PC-9 (cell line): ENCODE results near the gene DBNL. TPM values are rescaled to one million over a fixed set of nuclear protein-coding genes. Genes with fewer than 3 reads are reported as not detected.

ENCODE experiments used
- BruUV-seq: library from RNA; stranded (reverse); fragments of 400-500 nt; replicated peaks from 2 replicates; lab custom pipeline; 2021; lab: Mats Ljungman, UMichigan
- CTCF ChIA-PET: fragments of 300-600 bp; sonication (Branson Sonifier 250); formaldehyde crosslinking; loops from one replicate; lab custom pipeline; 2022; ENCODE audit warnings: antibody characterized with exemption; lab: Charles Lee
- POLR2A ChIA-PET: fragments of 300-600 bp; sonication (Branson Sonifier 250); formaldehyde crosslinking; loops from one replicate; lab custom pipeline; 2022; ENCODE audit warnings: antibody characterized with exemption; ENCODE audit not compliant: unreplicated experiment; lab: Charles Lee
- DNase-seq, 2 experiments: peaks; one replicate each; pipeline versions ENCODE4 v3.0.0 to v3.0.0-alpha.2; 2015 to 2022; ENCODE audit warnings: mixed read lengths in 1 of 2
- H2AFZ ChIP-seq: fragments of 200-600 bp; sonication (generic); 2 replicates; pipeline ENCODE4 v1.8.1; 2017; ENCODE audit warnings: antibody characterized with exemption
- H3F3A ChIP-seq: fragments of 200-600 bp; sonication (generic); 2 replicates; pipeline ENCODE4 v1.8.1; 2017; ENCODE audit warnings: antibody characterized with exemption, mild to moderate bottlenecking, low read depth; ENCODE audit not compliant: insufficient read depth
- H3K27ac ChIP-seq: fragments of 200-600 bp; sonication (generic); 2 replicates; pipeline ENCODE4 v1.6.1; 2016; ENCODE audit warnings: mixed run types
- H3K27me3 ChIP-seq: fragments of 200-600 bp; sonication (generic); 2 replicates; pipeline ENCODE4 v1.6.1; 2016; ENCODE audit warnings: low read depth, mixed run types; ENCODE audit not compliant: insufficient read depth
- H3K36me3 ChIP-seq: fragments of 200-600 bp; sonication (generic); 2 replicates; pipeline ENCODE4 v1.6.1; 2016; ENCODE audit warnings: low read depth, mixed run types
- H3K4me1 ChIP-seq: fragments of 200-600 bp; sonication (generic); replicated peaks from 2 replicates; pipeline ENCODE4 v1.6.1; 2016; ENCODE audit warnings: mixed run types; ENCODE audit not compliant: insufficient read depth
- H3K4me2 ChIP-seq: fragments of 200-600 bp; sonication (generic); 2 replicates; pipeline ENCODE4 v1.6.1; 2017; ENCODE audit warnings: mixed run types
- H3K4me3 ChIP-seq: fragments of 200-600 bp; sonication (generic); 2 replicates; pipeline ENCODE4 v1.6.1; 2016; ENCODE audit warnings: mixed run types
- H3K79me2 ChIP-seq: fragments of 200-600 bp; sonication (generic); 2 replicates; pipeline ENCODE4 v1.6.1; 2017; ENCODE audit warnings: low read depth, mixed run types
- H3K9me2 ChIP-seq: fragments of 200-600 bp; sonication (generic); 2 replicates; pipeline ENCODE4 v1.8.1; 2017; ENCODE audit warnings: mild to moderate bottlenecking; ENCODE audit not compliant: insufficient read depth
- H3K9me3 ChIP-seq: fragments of 200-600 bp; sonication (generic); 2 replicates; pipeline ENCODE4 v1.8.1; 2016; ENCODE audit warnings: low read depth; ENCODE audit not compliant: insufficient read depth
- H4K20me1 ChIP-seq: fragments of 200-600 bp; sonication (generic); 2 replicates; pipeline ENCODE4 v1.8.1; 2017; ENCODE audit not compliant: insufficient read depth
- CTCF ChIP-seq: fragments of 200-600 bp; sonication (generic); conservative IDR thresholded peaks from 2 replicates; pipeline ENCODE4 v1.6.1; 2017; ENCODE audit warnings: mixed run types, antibody characterized with exemption, mild to moderate bottlenecking, moderate library complexity
- EZH2 ChIP-seq: fragments of 200-600 bp; sonication (generic); IDR thresholded peaks from 2 replicates; pipeline ENCODE4 v1.8.0; 2017; ENCODE audit warnings: antibody characterized with exemption, low read depth
- intact Hi-C: fragments of 100-400 bp; cut with micrococcal nuclease; formaldehyde crosslinking; loops from one replicate; pipeline ENCODE4 v1.10.0; 2022; ENCODE audit not compliant: unreplicated experiment
- total RNA-seq: library from RNA; stranded (reverse); gene quantifications from 2 replicates; pipeline ENCODE4 v1.2.3, GENCODE V29; 2021

Gene DBNL
- total RNA-seq, 1 experiment from 2014 or later, result 70.7 TPM

GRCh38 chr7:44101966-44102845 is 57.7 kb downstream of the DBNL start:
- no peaks in the 10 kb centered on the region for H3K9me2 ChIP-seq
- peaks cover 5% of the 10 kb centered on the region; the same call in 1 of the 2 replicates for H3F3A ChIP-seq
- H3K27ac ChIP-seq, result no peak overlapping the region
- H3K4me2 ChIP-seq, result no peak overlapping the region
- no peaks in the 10 kb centered on the region for H3K9me3 ChIP-seq
- TF ChIP-seq CTCF (no peak), EZH2 (no peak)
- H3K36me3 ChIP-seq, result no peaks in the 10 kb centered on the region
- H2AFZ ChIP-seq, result no peak overlapping the region
- DNase-seq, result no peak
- BruUV-seq, result no TSS peak
- H3K4me3 ChIP-seq, result no peak overlapping the region
- H3K4me1 ChIP-seq, result 0 out of 2 replicates have a peak, but pooled peaks cover 7% of the 10 kb centered on the region
- ChIA-PET POLR2A (interaction anchor here (0.6 kb wide), 1 partner anchor 760 kb away, joined by 4 read pairs; no protein-coding TSS in a partner anchor), CTCF (no interaction called here)
- H3K79me2 ChIP-seq, result no peaks in the 10 kb centered on the region
- H4K20me1 ChIP-seq, result no peaks in the 10 kb centered on the region
- intact Hi-C loops, result no loop called here
- H3K27me3 ChIP-seq, result no peaks in the 10 kb centered on the region

- POLR2A ChIA-PET, result no interaction called here
- H4K20me1 ChIP-seq, result no peaks in the 10 kb centered on the region
- no peaks in the 10 kb centered on the region for H3K36me3 ChIP-seq
- H3K27ac ChIP-seq, result no peak overlapping the region
- TF ChIP-seq CTCF (no peak), EZH2 (no peak)
- H3K79me2 ChIP-seq, result no peaks in the 10 kb centered on the region
- no peaks in the 10 kb centered on the region for H3K9me2 ChIP-seq
- intact Hi-C loops, result no loop called here
- no peak overlapping the region for H2AFZ ChIP-seq
- no peaks in the 10 kb centered on the region for H3K27me3 ChIP-seq
- H3K4me3 ChIP-seq, result no peak overlapping the region
- H3F3A ChIP-seq, result peaks cover 5% of the 10 kb centered on the region; the same call in 1 of the 2 replicates
- H3K4me2 ChIP-seq, result no peak overlapping the region
- 0 out of 2 replicates have a peak, but pooled peaks cover 7% of the 10 kb centered on the region for H3K4me1 ChIP-seq
- CTCF ChIA-PET, result no interaction called here
- H3K9me3 ChIP-seq, result no peaks in the 10 kb centered on the region
- BruUV-seq, result no TSS peak
- no peak for DNase-seq
Observed at GRCh38 chr7:44102846-44103565, 58.5 kb downstream of the DBNL start.

GRCh38 chr7:44103566-44103922 is 59.0 kb downstream of the DBNL start:
- Histone ChIP-seq H3K27ac (no peak overlapping the region), H3K9me3 (no peaks in the 10 kb centered on the region), H2AFZ (no peak overlapping the region), H4K20me1 (no peaks in the 10 kb centered on the region), H3K79me2 (no peaks in the 10 kb centered on the region), H3K4me3 (no peak overlapping the region), H3K4me2 (no peak overlapping the region), H3K36me3 (no peaks in the 10 kb centered on the region), H3K4me1 (0 out of 2 replicates have a peak, but pooled peaks cover 7% of the 10 kb centered on the region), H3K9me2 (no peaks in the 10 kb centered on the region), H3K27me3 (no peaks in the 10 kb centered on the region), H3F3A (peaks cover 5% of the 10 kb centered on the region; the same call in 1 of the 2 replicates)
- intact Hi-C loops, result no loop called here
- CTCF ChIA-PET, result no interaction called here
- no TSS peak for BruUV-seq
- POLR2A ChIA-PET, result no interaction called here
- DNase-seq, result no peak
- TF ChIP-seq EZH2 (no peak), CTCF (no peak)
